GM12801 (cell line): ENCODE results near the gene PRR14.

Experiments
- CTCF ChIP-seq: IDR thresholded peaks from one replicate; pipeline ENCODE4 v1.5.1; 2011; ENCODE audit warnings: control low read depth; ENCODE audit not compliant: insufficient read length; ENCODE audit errors: extremely low read depth

The PRR14 gene

GRCh38 chr16:30669903-30670824, 19.4 kb downstream of the PRR14 start:
- TF ChIP-seq CTCF: no peak

- no peak for TF ChIP-seq CTCF
Observed at GRCh38 chr16:30675143-30675542, 24.4 kb downstream of the PRR14 start.

GRCh38 chr16:30677931-30678585, 27.3 kb downstream of the PRR14 start:
- no peak for TF ChIP-seq CTCF

GRCh38 chr16:30678586-30678970, 27.8 kb downstream of the PRR14 start:
- no peak for TF ChIP-seq CTCF

- TF ChIP-seq CTCF: no peak
Observed at GRCh38 chr16:30680326-30680725, 29.6 kb downstream of the PRR14 start.

- no peak for TF ChIP-seq CTCF
Observed at GRCh38 chr16:30688701-30689100, 37.9 kb downstream of the PRR14 start.

GRCh38 chr16:30691907-30692306, 41.1 kb downstream of the PRR14 start:
- no peak for TF ChIP-seq CTCF
